ENCODE data around the gene CUL4B.

CUL4B gene

GRCh38 chrX:120560842-120561633, at the start of gene CUL4B:
Gene CUL4B, minus strand, starts transcription at chrX:120560962. Its CDS starts 324 bp downstream, at chrX:120560638.
- Histone ChIP-seq H3K79me2 (ENCODE audit: insufficient read depth, low read depth) (peaks cover 27% of the 10 kb centered on the region; the same call in 1 of the 2 replicates), H3K36me3 (ENCODE audit: insufficient read depth) (no peaks in the 10 kb centered on the region), H3K9ac (peak within 1 kb of the TSS; percentile 96), H3K4me2 (peak within 1 kb of the TSS; percentile 78), H4K20me1 (ENCODE audit: insufficient read depth) (no peaks in the 10 kb centered on the region), H3K27ac (peak within 1 kb of the TSS; percentile 96), H3K4me3 (IDR thresholded peaks at IDR 0.05; ENCODE audit: insufficient read depth, low read depth, low read length) (no peak within 1 kb of the TSS), H3K27me3 (ENCODE audit: insufficient read depth, low read depth) (no peaks in the 10 kb centered on the region), H3K4me1 (ENCODE audit: low read depth, poor library complexity, severe bottlenecking) (peaks cover 19% of the 10 kb centered on the region), H2AFZ (ENCODE audit: low read depth) (peak within 1 kb of the TSS; percentile 71)
- no peak for TF ChIP-seq CTCF (conservative IDR thresholded peaks at IDR 0.05; ENCODE audit: low read depth, low read length)

GRCh38 chrX:120604361-120604782, 43.6 kb upstream of the CUL4B start:
- H3K79me2 ChIP-seq (ENCODE audit: insufficient read depth, low read depth) = peaks cover 15% of the 10 kb centered on the region; the same call in 1 of the 2 replicates
- no peaks in the 10 kb centered on the region for H3K27me3 ChIP-seq (ENCODE audit: insufficient read depth, low read depth)
- H3K27ac ChIP-seq = peak overlapping the region; percentile 95
- H3K4me2 ChIP-seq = peak overlapping the region; percentile 95
- H2AFZ ChIP-seq (ENCODE audit: low read depth) = peak overlapping the region; percentile 48; the same call in 1 of the 2 replicates
- no peak for TF ChIP-seq CTCF (conservative IDR thresholded peaks at IDR 0.05; ENCODE audit: low read depth, low read length)
- no peak overlapping the region for H3K4me3 ChIP-seq (IDR thresholded peaks at IDR 0.05; ENCODE audit: insufficient read depth, low read depth, low read length)
- no peaks in the 10 kb centered on the region for H3K36me3 ChIP-seq (ENCODE audit: insufficient read depth)
- peaks cover 14% of the 10 kb centered on the region for H3K4me1 ChIP-seq (ENCODE audit: low read depth, poor library complexity, severe bottlenecking)
- H3K9ac ChIP-seq = peak overlapping the region; percentile 86
- no peaks in the 10 kb centered on the region for H4K20me1 ChIP-seq (ENCODE audit: insufficient read depth)

- peaks cover 15% of the 10 kb centered on the region; the same call in 1 of the 2 replicates for H3K79me2 ChIP-seq (ENCODE audit: insufficient read depth, low read depth)
- peak within 1 kb of the TSS; percentile 95 for H3K4me2 ChIP-seq
- no peaks in the 10 kb centered on the region for H3K36me3 ChIP-seq (ENCODE audit: insufficient read depth)
- no peaks in the 10 kb centered on the region for H4K20me1 ChIP-seq (ENCODE audit: insufficient read depth)
- no peaks in the 10 kb centered on the region for H3K27me3 ChIP-seq (ENCODE audit: insufficient read depth, low read depth)
- peak within 1 kb of the TSS; percentile 86 for H3K9ac ChIP-seq
- peak within 1 kb of the TSS; percentile 48; the same call in 1 of the 2 replicates for H2AFZ ChIP-seq (ENCODE audit: low read depth)
- TF ChIP-seq CTCF (conservative IDR thresholded peaks at IDR 0.05; ENCODE audit: low read depth, low read length) = no peak
- H3K4me3 ChIP-seq (IDR thresholded peaks at IDR 0.05; ENCODE audit: insufficient read depth, low read depth, low read length) = no peak within 1 kb of the TSS
- peak within 1 kb of the TSS; percentile 95 for H3K27ac ChIP-seq
- peaks cover 14% of the 10 kb centered on the region for H3K4me1 ChIP-seq (ENCODE audit: low read depth, poor library complexity, severe bottlenecking)
Observed at GRCh38 chrX:120603707-120604360, 43.1 kb upstream of the CUL4B start, which contains the start of gene MCTS1. Gene MCTS1, plus strand, starts transcription at chrX:120604101. Its CDS starts 136 bp downstream, at chrX:120604237.

- Histone ChIP-seq H3K27me3 (ENCODE audit: insufficient read depth, low read depth) (no peaks in the 10 kb centered on the region), H3K4me3 (IDR thresholded peaks at IDR 0.05; ENCODE audit: insufficient read depth, low read depth, low read length) (no peak overlapping the region), H3K4me1 (ENCODE audit: low read depth, poor library complexity, severe bottlenecking) (no peaks in the 10 kb centered on the region), H3K9ac (no peak overlapping the region), H3K36me3 (ENCODE audit: insufficient read depth) (no peaks in the 10 kb centered on the region), H3K27ac (no peak overlapping the region), H3K79me2 (ENCODE audit: insufficient read depth, low read depth) (no peaks in the 10 kb centered on the region), H2AFZ (ENCODE audit: low read depth) (no peak overlapping the region), H3K4me2 (no peak overlapping the region), H4K20me1 (ENCODE audit: insufficient read depth) (no peaks in the 10 kb centered on the region)
- no peak for TF ChIP-seq CTCF (conservative IDR thresholded peaks at IDR 0.05; ENCODE audit: low read depth, low read length)
Observed at GRCh38 chrX:120585702-120586101, 24.9 kb upstream of the CUL4B start.
